Esophagus squamous epithelium (tissue), 5 donors: ENCODE results near the gene SRSF9. TPM values are rescaled to one million over a fixed set of nuclear protein-coding genes. Genes with fewer than 3 reads are reported as not detected.

ENCODE experiments used
- DNase-seq: peaks from one replicate; lab custom pipeline; 2025; lab: John Stamatoyannopoulos, UW
- H3K27ac ChIP-seq, 4 donors: fragments of 200-600 bp; sonication (generic); one replicate each; pipeline ENCODE4 v1.5.1; 2016 to 2019; ENCODE audit warnings: mild to moderate bottlenecking in 1 of 4
- H3K27me3 ChIP-seq, 4 donors: fragments of 200-600 bp; sonication (generic); 1 replicate in 3 of 4; 2 replicates in 1 of 4; pipeline versions ENCODE4 v1.5.1 to v1.6.0; 2017 to 2021; ENCODE audit warnings: antibody characterized with exemption in 1 of 4
- H3K36me3 ChIP-seq, 3 donors: fragments of 200-600 bp; sonication (generic); one replicate each; pipeline ENCODE4 v1.5.1; 2016 to 2019
- H3K4me1 ChIP-seq, 3 donors: fragments of 200-600 bp; sonication (generic); one replicate each; pipeline ENCODE4 v1.5.1; 2017 to 2019
- H3K4me3 ChIP-seq, 4 donors: fragments of 200-600 bp; sonication (generic); 1 replicate in 3 of 4; 2 replicates in 1 of 4; pipeline ENCODE4 v1.5.1; 2016 to 2019; ENCODE audit warnings: mild to moderate bottlenecking in 2 of 4, moderate library complexity in 1 of 4
- H3K9me3 ChIP-seq, 3 donors: fragments of 200-600 bp; sonication (generic); one replicate each; pipeline ENCODE4 v1.5.1; 2016 to 2019
- POLR2A ChIP-seq, 4 donors: fragments of 450-650 bp; IDR thresholded peaks; one replicate each; pipeline ENCODE4 v1.6.1; 2017; ENCODE audit warnings: antibody characterized with exemption in 4 of 4, mild to moderate bottlenecking in 4 of 4, moderate library complexity in 3 of 4
- WGBS, 2 donors: methylation state at CpG; one replicate each; pipeline ENCODE4 v1.1.5; 2018; 5-methylcytosine and 5-hydroxymethylcytosine counted together
- intact Hi-C: fragments of 100-400 bp; cut with DNase I; formaldehyde crosslinking; loops from one replicate; pipeline ENCODE4 v1.15.0; 2022
- total RNA-seq, 4 donors: library from RNA; depleted of rRNA; stranded (reverse); fragments of >200 nt; gene quantifications; one replicate each; pipeline ENCODE4 v1.1.0, GENCODE V29; 2016
- TF ChIP-seq, protein P1 (sequence below), 6 experiments: fragments of 450-650 bp in 4 of 6; fragments of 200-600 bp in 2 of 6; sonication (generic) in 2 of 6; IDR thresholded peaks; one replicate each; pipeline ENCODE4 v1.5.1; 2016 to 2019; ENCODE audit warnings: antibody characterized with exemption in 6 of 6, mild to moderate bottlenecking in 4 of 6, moderate library complexity in 4 of 6
- donor health status: DM: yes; HTN: yes; CAD: no.

Gene SRSF9
- total RNA-seq, 4 donors from 2014 or later, result 85.6 to 128 (median 93.2) TPM

DNA sequence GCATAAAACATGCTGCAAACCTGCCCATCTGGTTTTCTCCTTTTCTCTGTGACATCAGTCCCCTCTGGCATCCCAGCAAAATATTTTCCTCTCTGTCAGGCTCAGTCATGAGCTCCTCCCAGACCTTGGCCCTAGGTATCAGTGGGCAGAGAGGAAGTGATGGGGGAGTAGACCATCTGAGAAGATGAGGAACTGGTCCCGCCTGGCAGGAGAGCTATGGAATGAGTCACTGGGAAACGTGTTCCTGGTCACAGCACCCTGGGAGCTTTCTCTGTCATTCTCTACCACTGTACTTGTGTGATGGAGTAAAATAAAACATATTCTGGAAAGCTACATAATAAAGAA, 5.0 kb upstream of the SRSF9 start:
- 9 to 10% methylated on average over 2 of the region's 2 CpGs for WGBS, 2 donors
- H3K36me3 ChIP-seq, result no peaks in the 10 kb centered on the region
- intact Hi-C loops, result no loop called here
- TF ChIP-seq, protein P1, sequence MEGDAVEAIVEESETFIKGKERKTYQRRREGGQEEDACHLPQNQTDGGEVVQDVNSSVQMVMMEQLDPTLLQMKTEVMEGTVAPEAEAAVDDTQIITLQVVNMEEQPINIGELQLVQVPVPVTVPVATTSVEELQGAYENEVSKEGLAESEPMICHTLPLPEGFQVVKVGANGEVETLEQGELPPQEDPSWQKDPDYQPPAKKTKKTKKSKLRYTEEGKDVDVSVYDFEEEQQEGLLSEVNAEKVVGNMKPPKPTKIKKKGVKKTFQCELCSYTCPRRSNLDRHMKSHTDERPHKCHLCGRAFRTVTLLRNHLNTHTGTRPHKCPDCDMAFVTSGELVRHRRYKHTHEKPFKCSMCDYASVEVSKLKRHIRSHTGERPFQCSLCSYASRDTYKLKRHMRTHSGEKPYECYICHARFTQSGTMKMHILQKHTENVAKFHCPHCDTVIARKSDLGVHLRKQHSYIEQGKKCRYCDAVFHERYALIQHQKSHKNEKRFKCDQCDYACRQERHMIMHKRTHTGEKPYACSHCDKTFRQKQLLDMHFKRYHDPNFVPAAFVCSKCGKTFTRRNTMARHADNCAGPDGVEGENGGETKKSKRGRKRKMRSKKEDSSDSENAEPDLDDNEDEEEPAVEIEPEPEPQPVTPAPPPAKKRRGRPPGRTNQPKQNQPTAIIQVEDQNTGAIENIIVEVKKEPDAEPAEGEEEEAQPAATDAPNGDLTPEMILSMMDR (IDR thresholded peaks at IDR 0.05), result no peak
- TF ChIP-seq POLR2A (IDR thresholded peaks at IDR 0.05), result no peak
- peak overlapping the region in 3 of 4 donors; percentile 34 to 84 (median 76) for H3K27ac ChIP-seq
- peaks cover 18 to 68% (median 27%) of the 10 kb centered on the region in 3 donors for H3K4me1 ChIP-seq
- H3K4me3 ChIP-seq, result peak overlapping the region in 1 of 4 donors; percentile 5
- no peaks in the 10 kb centered on the region for H3K9me3 ChIP-seq
- no peaks in the 10 kb centered on the region for H3K27me3 ChIP-seq
- DNase-seq, result no peak

DNA sequence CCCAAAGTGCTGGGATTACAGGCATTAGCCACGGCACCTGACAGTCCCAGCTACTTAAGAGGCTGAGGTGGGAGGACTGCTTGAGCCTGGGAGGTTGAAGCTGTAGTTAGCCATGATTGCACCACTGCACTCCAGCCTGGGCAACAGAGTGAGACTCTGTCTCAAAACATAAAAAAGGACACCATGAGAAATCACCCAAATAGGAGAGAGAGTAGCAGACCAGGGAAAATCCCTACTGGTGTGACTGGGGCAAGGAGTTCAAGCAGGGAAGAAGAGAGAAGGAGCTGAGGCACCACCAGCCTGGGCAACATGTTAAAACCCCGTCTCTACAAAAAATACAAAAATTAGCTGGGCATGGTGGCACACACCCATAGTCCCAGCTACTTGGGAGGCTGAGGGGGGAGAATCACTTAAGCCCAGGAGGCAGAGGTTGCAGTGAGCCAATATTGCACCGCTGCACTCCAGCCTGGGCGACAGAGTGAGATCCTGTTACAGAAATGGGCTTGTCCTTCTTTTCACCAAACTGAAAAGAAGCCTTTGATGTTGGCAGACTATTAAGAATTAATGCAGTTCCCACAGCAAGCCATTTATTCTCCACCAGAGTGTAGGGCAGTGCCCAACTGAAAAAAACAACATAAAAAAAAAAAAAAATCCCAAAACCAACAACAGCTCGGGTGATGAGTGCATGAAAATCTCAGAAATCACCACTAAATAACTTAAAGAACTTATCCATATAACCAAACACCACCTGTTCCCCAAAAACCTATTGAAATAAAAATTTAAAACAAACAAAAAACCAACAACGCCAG, 4.5 kb upstream of the SRSF9 start:
- Histone ChIP-seq H3K9me3 (no peaks in the 10 kb centered on the region), H3K4me1 (peaks cover 18 to 65% (median 27%) of the 10 kb centered on the region in 3 donors), H3K4me3 (peak overlapping the region in 2 of 4 donors; percentile 0 to 5), H3K27ac (peak overlapping the region; percentile 34 to 84 (median 55)), H3K36me3 (no peaks in the 10 kb centered on the region), H3K27me3 (no peaks in the 10 kb centered on the region)
- no peak for TF ChIP-seq POLR2A (IDR thresholded peaks at IDR 0.05)
- TF ChIP-seq, protein P1 (IDR thresholded peaks at IDR 0.05), result no peak
- intact Hi-C loops, result no loop called here
- WGBS, 2 donors, result 41 to 56% methylated on average over 6 of the region's 6 CpGs
- no peak for DNase-seq

DNA sequence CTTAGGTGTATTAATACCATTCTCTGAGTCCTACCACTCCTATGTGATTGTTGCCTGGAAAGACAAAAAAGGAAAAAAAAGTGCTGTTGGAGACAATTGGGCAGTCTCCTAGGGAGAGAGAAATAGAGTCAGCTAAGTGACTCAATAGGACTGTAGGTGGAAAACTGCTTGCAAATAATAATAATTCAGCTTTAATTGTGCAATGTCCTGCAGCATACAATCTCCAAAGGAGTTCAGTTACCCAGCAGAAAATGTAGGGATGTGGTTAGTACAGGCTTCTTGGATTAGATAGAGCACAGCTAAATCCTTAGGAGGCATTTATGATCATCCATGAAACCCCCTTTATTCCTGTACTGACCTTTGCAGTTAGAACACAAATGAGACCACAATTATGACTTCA, 3.0 kb upstream of the SRSF9 start:
- TF ChIP-seq POLR2A (IDR thresholded peaks at IDR 0.05), result no peak
- no peaks in the 10 kb centered on the region for H3K27me3 ChIP-seq
- intact Hi-C loops, result no loop called here
- H3K9me3 ChIP-seq, result no peaks in the 10 kb centered on the region
- DNase-seq, result no peak
- H3K4me1 ChIP-seq, result peaks cover 18 to 75% (median 33%) of the 10 kb centered on the region in 3 donors
- H3K27ac ChIP-seq, result peak overlapping the region in 2 of 4 donors; percentile 76 to 84
- H3K36me3 ChIP-seq, result peaks cover 0 to 1% (median 0%) of the 10 kb centered on the region in 3 donors
- H3K4me3 ChIP-seq, result no peak overlapping the region

DNA sequence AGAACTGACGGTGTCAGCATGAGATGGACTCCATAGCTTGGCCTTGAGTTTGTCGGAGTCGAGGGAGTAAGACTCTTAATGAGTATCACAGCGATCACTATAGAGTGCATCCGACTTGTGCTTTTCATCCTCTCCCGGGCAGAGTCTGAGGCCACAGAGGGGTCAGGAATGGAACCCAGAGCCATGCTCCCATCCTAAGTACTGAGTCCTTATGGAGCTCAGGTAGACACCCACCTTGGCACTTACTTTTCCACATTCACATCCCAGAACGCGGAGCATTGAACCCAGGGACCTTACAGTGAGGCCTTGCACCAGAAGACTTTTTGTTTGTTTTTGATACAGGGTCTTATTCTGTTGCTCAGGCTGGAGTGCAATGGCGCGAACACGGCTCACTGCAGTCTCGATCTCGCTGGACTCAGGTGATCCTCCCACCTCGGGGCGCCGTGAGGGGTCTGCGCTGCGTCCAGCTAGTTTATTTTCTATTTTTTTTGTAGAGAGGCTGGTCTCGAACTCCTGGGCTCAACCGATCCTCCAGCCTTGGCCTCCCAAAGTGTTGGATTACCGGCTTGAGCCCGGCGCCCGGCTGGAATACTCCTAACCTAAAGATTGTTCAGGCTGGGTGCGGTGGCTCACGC, 719 bp upstream of the SRSF9 start:
- 68 to 69% methylated on average over 15 of the region's 26 CpGs for WGBS, 2 donors
- peaks cover 18 to 84% (median 52%) of the 10 kb centered on the region in 3 donors for H3K4me1 ChIP-seq
- intact Hi-C loops, result no loop called here

DNA sequence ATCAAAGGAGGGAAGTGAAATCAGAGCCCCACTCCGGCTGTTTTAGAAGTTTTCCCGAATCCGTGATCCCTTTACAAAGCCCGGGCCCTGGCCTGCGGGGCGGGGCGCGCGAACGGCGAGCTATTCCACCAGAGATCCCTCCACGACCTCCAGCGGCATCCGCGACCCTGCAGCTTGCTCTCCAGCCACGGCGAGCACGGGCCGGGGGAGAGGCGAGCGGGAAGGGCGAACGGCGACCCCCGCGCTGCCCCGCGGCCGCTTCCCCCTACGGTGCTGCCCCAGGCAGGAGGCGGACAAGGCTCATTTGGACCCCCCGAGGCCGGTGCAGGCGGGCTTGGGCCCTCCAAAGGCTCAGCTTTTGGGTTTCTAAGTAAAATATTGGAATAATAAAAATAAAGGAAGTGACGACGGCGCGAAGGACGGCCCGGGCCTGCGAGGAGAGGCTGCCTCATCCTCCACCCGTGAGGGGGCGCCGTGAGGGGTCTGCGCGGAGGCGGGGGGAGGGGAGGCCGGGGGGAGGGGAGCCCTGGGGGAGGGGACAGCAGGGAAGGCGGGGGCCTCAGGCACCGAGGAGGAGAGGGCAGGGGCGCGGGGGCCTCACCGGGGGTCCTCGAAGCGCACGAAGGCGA, 613 bp downstream of the SRSF9 start:
- intact Hi-C loops, result no loop called here
- TF ChIP-seq, protein P1 (IDR thresholded peaks at IDR 0.05), result peak in 1 of 6 experiments; percentile 5
- no peak for TF ChIP-seq POLR2A (IDR thresholded peaks at IDR 0.05)
- Histone ChIP-seq H3K27ac (peak overlapping the region; percentile 88 to 98 (median 96)), H3K4me3 (peak overlapping the region; percentile 72 to 99 (median 75)), H3K4me1 (peaks cover 18 to 73% (median 46%) of the 10 kb centered on the region in 3 donors), H3K9me3 (no peaks in the 10 kb centered on the region), H3K36me3 (peaks cover 0 to 37% (median 12%) of the 10 kb centered on the region in 3 donors), H3K27me3 (no peaks in the 10 kb centered on the region)
- 0 to 1% methylated on average over 7 to 24 of the region's 57 CpGs for WGBS, 2 donors
- no peak for DNase-seq

More for the DNA sequence above, 719 bp upstream of the SRSF9 start:
- Histone ChIP-seq H3K9me3 (no peaks in the 10 kb centered on the region), H3K27ac (peak overlapping the region; percentile 88 to 98 (median 96)), H3K4me3 (peak overlapping the region; percentile 72 to 99 (median 75)), H3K36me3 (peaks cover 0 to 24% (median 2%) of the 10 kb centered on the region in 3 donors), H3K27me3 (no peaks in the 10 kb centered on the region)
- DNase-seq, result no peak
- TF ChIP-seq, protein P1 (IDR thresholded peaks at IDR 0.05), result no peak
- no peak for TF ChIP-seq POLR2A (IDR thresholded peaks at IDR 0.05)
